Stimulated activated naive CD8-positive, alpha-beta T cell treated with anti-CD3 and anti-CD28 coated beads, Interleukin-15, Interleukin-2, amounts not matched to agents 100 ng/mL and 50 ng/mL, for 24 hours (primary cell): ENCODE data around the gene MYRF.

Experiments used
- H3K27ac Mint-ChIP-seq: one replicate; pipeline ENCODE4 v1.8.0; 2021; ENCODE audit warnings: mild to moderate bottlenecking, mixed read lengths
- H3K27me3 Mint-ChIP-seq: one replicate; pipeline ENCODE4 v1.8.0; 2021; ENCODE audit warnings: mixed read lengths
- H3K36me3 Mint-ChIP-seq: one replicate; pipeline ENCODE4 v1.8.0; 2021; ENCODE audit warnings: low read depth, mixed read lengths
- H3K4me1 Mint-ChIP-seq: one replicate; pipeline ENCODE4 v1.8.0; 2021; ENCODE audit warnings: low read depth, mixed read lengths
- H3K4me3 Mint-ChIP-seq: one replicate; pipeline ENCODE4 v1.8.0; 2021; ENCODE audit warnings: mild to moderate bottlenecking, mixed read lengths
- H3K9me3 Mint-ChIP-seq: one replicate; pipeline ENCODE4 v1.8.0; 2021; ENCODE audit warnings: mixed read lengths

MYRF gene

GRCh38 chr11:61814247-61814957, 62.0 kb downstream of the MYRF start:
- Mint-ChIP-seq H3K36me3 (peaks cover 18% of the 10 kb centered on the region), H3K27me3 (peaks cover 20% of the 10 kb centered on the region), H3K4me1 (peaks cover 17% of the 10 kb centered on the region), H3K9me3 (no peaks in the 10 kb centered on the region), H3K4me3 (peak overlapping the region; percentile 90), H3K27ac (no peak overlapping the region)

GRCh38 chr11:61814958-61815789, 62.7 kb downstream of the MYRF start:
- H3K4me3 Mint-ChIP-seq, result peak overlapping the region; percentile 90
- H3K27me3 Mint-ChIP-seq, result peaks cover 20% of the 10 kb centered on the region
- H3K36me3 Mint-ChIP-seq, result peaks cover 11% of the 10 kb centered on the region
- H3K27ac Mint-ChIP-seq, result peak overlapping the region; percentile 58
- no peaks in the 10 kb centered on the region for H3K9me3 Mint-ChIP-seq
- peaks cover 17% of the 10 kb centered on the region for H3K4me1 Mint-ChIP-seq

GRCh38 chr11:61815790-61816735, 63.6 kb downstream of the MYRF start:
- peak overlapping the region; percentile 40 for H3K27ac Mint-ChIP-seq
- peaks cover 20% of the 10 kb centered on the region for H3K27me3 Mint-ChIP-seq
- peaks cover 17% of the 10 kb centered on the region for H3K4me1 Mint-ChIP-seq

GRCh38 chr11:61816736-61817455, 64.5 kb downstream of the MYRF start, which contains the start of gene FADS1:
Gene FADS1, minus strand, starts transcription at chr11:61817003. Its CDS starts 74 bp downstream, at chr11:61816929.
- peaks cover 20% of the 10 kb centered on the region for H3K27me3 Mint-ChIP-seq
- peak within 1 kb of the TSS; percentile 90 for H3K4me3 Mint-ChIP-seq
- H3K36me3 Mint-ChIP-seq, result peaks cover 9% of the 10 kb centered on the region
- peaks cover 17% of the 10 kb centered on the region for H3K4me1 Mint-ChIP-seq
- H3K27ac Mint-ChIP-seq, result peak within 1 kb of the TSS; percentile 40
- no peaks in the 10 kb centered on the region for H3K9me3 Mint-ChIP-seq

More at GRCh38 chr11:61815790-61816735, 63.6 kb downstream of the MYRF start:
- H3K4me3 Mint-ChIP-seq, result peak overlapping the region; percentile 90
- peaks cover 10% of the 10 kb centered on the region for H3K36me3 Mint-ChIP-seq
- H3K9me3 Mint-ChIP-seq, result no peaks in the 10 kb centered on the region

GRCh38 chr11:61817471-61818202, 65.2 kb downstream of the MYRF start:
- peak overlapping the region; percentile 65 for H3K4me3 Mint-ChIP-seq
- no peaks in the 10 kb centered on the region for H3K9me3 Mint-ChIP-seq
- no peak overlapping the region for H3K27ac Mint-ChIP-seq
- H3K4me1 Mint-ChIP-seq, result peaks cover 17% of the 10 kb centered on the region
- peaks cover 5% of the 10 kb centered on the region for H3K36me3 Mint-ChIP-seq
- H3K27me3 Mint-ChIP-seq, result peaks cover 20% of the 10 kb centered on the region

GRCh38 chr11:61820174-61820573, 67.7 kb downstream of the MYRF start:
- no peak overlapping the region for H3K4me3 Mint-ChIP-seq
- peaks cover 10% of the 10 kb centered on the region for H3K4me1 Mint-ChIP-seq
- no peaks in the 10 kb centered on the region for H3K9me3 Mint-ChIP-seq
- no peak overlapping the region for H3K27ac Mint-ChIP-seq
- no peaks in the 10 kb centered on the region for H3K36me3 Mint-ChIP-seq
- peaks cover 17% of the 10 kb centered on the region for H3K27me3 Mint-ChIP-seq

- peaks cover 42% of the 10 kb centered on the region for H3K27me3 Mint-ChIP-seq
- peak overlapping the region; percentile 85 for H3K4me3 Mint-ChIP-seq
- H3K4me1 Mint-ChIP-seq, result peaks cover 24% of the 10 kb centered on the region
- H3K27ac Mint-ChIP-seq, result peak overlapping the region; percentile 71
- no peaks in the 10 kb centered on the region for H3K9me3 Mint-ChIP-seq
- no peaks in the 10 kb centered on the region for H3K36me3 Mint-ChIP-seq
Measured at GRCh38 chr11:61826930-61827570, 74.6 kb downstream of the MYRF start.

- peak within 1 kb of the TSS; percentile 71 for H3K27ac Mint-ChIP-seq
- peak within 1 kb of the TSS; percentile 85 for H3K4me3 Mint-ChIP-seq
- peaks cover 43% of the 10 kb centered on the region for H3K27me3 Mint-ChIP-seq
- H3K36me3 Mint-ChIP-seq, result no peaks in the 10 kb centered on the region
- H3K4me1 Mint-ChIP-seq, result peaks cover 24% of the 10 kb centered on the region
- no peaks in the 10 kb centered on the region for H3K9me3 Mint-ChIP-seq
Measured at GRCh38 chr11:61827571-61828378, 75.3 kb downstream of the MYRF start, which contains the start of gene FADS2. Gene FADS2, plus strand, starts transcription at chr11:61828300. Its CDS starts 91 bp downstream, at chr11:61828391.

GRCh38 chr11:61828379-61828628, 75.9 kb downstream of the MYRF start:
- no peaks in the 10 kb centered on the region for H3K9me3 Mint-ChIP-seq
- peaks cover 26% of the 10 kb centered on the region for H3K4me1 Mint-ChIP-seq
- H3K36me3 Mint-ChIP-seq, result no peaks in the 10 kb centered on the region
- peak overlapping the region; percentile 85 for H3K4me3 Mint-ChIP-seq
- H3K27ac Mint-ChIP-seq, result peak overlapping the region; percentile 58
- H3K27me3 Mint-ChIP-seq, result peaks cover 43% of the 10 kb centered on the region

- H3K27ac Mint-ChIP-seq, result no peak overlapping the region
- peaks cover 31% of the 10 kb centered on the region for H3K4me1 Mint-ChIP-seq
- H3K36me3 Mint-ChIP-seq, result no peaks in the 10 kb centered on the region
- peak overlapping the region; percentile 85 for H3K4me3 Mint-ChIP-seq
- H3K27me3 Mint-ChIP-seq, result peaks cover 43% of the 10 kb centered on the region
- no peaks in the 10 kb centered on the region for H3K9me3 Mint-ChIP-seq
Measured at GRCh38 chr11:61828629-61829407, 76.4 kb downstream of the MYRF start.

GRCh38 chr11:61829806-61830205, 77.4 kb downstream of the MYRF start:
- Mint-ChIP-seq H3K4me1 (peaks cover 41% of the 10 kb centered on the region), H3K27me3 (peaks cover 39% of the 10 kb centered on the region), H3K9me3 (no peaks in the 10 kb centered on the region), H3K4me3 (peak overlapping the region; percentile 85), H3K36me3 (no peaks in the 10 kb centered on the region), H3K27ac (no peak overlapping the region)
